ENCODE measurements around the gene ISG20.
A peak's percentile ranks its signal among the peaks of the same experiment; 100 is the strongest.

Gene ISG20

DNA sequence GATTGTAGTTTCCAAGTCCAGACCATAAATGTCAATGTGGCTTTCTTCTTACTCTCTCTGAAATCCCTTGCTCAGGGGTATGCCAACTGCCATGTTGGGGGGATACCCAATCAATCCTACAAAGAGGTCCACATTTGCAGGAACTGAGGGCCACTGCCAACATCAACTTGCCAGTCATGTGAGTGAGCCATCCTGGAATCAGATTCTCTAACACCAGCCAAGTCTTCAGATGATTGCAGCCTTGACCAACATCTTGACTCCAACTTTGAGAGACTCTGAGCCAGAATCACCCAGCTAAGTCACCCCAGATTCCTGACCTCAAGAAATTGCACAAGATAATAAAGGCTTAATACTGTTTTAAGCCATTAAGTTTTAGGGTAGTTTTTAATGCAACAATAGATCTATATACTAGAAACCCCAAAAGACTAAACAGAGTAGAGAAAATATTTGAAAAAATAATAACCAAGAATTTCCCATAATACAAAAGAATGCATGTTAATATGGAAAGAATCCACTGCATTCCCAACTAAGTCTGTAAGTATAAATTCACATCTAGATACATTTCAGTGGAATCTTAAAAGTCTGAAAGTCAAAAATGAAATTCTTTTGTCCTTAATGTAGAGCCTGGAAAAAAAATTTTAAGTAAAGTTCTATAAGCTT lies 22.4 kb downstream of the ISG20 start:
- DNase-seq (ENCODE audit: low spot score) = no peak
- TF ChIP-seq, protein P1, sequence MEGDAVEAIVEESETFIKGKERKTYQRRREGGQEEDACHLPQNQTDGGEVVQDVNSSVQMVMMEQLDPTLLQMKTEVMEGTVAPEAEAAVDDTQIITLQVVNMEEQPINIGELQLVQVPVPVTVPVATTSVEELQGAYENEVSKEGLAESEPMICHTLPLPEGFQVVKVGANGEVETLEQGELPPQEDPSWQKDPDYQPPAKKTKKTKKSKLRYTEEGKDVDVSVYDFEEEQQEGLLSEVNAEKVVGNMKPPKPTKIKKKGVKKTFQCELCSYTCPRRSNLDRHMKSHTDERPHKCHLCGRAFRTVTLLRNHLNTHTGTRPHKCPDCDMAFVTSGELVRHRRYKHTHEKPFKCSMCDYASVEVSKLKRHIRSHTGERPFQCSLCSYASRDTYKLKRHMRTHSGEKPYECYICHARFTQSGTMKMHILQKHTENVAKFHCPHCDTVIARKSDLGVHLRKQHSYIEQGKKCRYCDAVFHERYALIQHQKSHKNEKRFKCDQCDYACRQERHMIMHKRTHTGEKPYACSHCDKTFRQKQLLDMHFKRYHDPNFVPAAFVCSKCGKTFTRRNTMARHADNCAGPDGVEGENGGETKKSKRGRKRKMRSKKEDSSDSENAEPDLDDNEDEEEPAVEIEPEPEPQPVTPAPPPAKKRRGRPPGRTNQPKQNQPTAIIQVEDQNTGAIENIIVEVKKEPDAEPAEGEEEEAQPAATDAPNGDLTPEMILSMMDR (IDR thresholded peaks at IDR 0.05; ENCODE audit: extremely low read depth, missing control alignments) = no peak

DNA sequence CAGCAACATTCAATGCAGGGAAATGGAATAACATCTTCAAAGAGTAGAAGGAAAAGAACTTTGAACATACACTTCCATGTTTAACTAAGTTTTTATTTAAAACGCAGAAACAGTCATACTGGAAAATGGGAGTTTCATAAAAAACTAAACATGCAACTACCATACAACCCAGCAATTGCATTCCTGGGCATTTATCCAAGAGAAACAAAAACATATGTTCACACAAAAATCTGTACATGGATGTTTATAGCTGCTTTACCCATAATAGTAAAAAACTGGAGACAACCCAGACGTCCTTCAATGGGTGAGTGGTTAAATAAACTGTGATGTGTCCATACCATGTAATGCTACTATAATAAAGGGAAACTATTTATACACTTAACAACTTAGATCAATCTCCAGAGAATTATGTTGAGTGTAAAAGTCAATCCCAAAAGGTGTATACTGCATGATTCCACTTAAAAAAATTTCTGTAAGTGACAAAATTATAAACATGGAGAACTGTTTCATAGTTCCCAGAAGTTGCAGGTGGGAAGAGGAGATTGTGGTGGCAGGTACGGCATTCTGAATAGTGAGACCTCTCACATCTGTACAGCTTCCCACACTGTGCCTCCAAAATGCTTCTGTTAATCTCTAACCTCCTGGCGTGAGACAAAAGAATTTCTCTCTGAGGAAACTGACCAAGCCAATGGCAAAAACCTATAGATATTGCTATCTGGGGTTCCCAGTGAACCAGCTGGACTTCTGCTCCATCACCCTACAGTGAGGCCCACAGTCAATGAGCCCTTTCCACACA lies 23.1 kb downstream of the ISG20 start:
- no peak for DNase-seq (ENCODE audit: low spot score)
- TF ChIP-seq, protein P1 (IDR thresholded peaks at IDR 0.05; ENCODE audit: extremely low read depth, missing control alignments) = no peak

DNA sequence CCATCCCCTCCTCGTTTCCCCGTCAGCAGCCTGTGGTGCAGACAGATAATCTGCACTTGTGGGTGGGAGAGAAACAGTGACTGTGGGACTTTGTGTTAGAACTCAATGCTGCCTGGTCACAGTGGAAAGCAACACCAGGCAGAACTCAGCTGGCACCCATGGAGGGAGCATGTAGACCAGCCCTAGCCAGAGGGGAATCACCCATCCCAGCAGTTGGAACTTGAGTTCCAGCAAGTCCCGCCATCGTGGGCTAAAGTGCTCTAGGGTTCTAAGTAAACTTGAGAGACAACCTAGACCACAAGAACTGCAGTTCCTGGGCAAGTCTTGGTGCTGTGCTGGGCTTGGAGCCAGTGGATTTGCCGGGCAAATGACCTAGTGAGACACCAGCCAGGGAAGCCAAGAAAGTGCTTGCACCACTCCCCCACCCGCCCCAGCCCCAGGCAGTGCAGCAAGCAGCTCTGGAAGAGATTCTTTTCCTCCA lies 24.4 kb downstream of the ISG20 start:
- DNase-seq (ENCODE audit: low spot score) = no peak

DNA sequence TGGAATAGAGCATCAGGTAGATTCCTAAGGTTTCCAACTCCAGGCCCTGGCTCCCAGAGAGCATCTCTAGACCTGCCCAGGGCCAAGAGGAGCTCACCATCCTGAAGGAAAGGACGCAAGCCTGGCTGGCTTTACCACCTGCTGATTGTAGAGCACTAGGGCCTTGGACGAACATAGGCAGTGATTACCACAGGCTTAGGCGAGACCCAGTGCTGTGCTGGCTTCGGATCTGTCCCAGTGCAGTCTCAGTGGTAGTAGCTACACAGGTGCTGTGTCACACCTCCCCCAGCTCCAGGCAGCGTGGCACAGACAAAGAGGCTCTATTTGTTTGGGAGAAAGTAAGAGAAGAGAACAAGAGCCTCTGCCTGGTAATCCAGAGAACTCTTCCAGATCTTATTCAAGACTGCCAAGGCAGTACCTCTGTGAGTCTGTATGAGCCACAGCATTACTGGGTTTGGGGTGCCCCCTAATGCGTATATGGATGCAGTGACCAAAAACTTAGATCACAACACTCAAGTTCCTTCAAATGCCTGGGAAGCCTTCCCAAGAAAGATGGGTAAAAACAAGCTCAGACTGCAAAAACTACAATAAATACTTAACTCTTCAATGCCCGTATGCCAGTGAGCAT lies 25.4 kb downstream of the ISG20 start:
- TF ChIP-seq, protein P1 (IDR thresholded peaks at IDR 0.05; ENCODE audit: extremely low read depth, missing control alignments) = peak; percentile 51
- no peak for DNase-seq (ENCODE audit: low spot score)

More for the DNA sequence above, 24.4 kb downstream of the ISG20 start:
- TF ChIP-seq, protein P1 (IDR thresholded peaks at IDR 0.05; ENCODE audit: extremely low read depth, missing control alignments) = no peak

DNA sequence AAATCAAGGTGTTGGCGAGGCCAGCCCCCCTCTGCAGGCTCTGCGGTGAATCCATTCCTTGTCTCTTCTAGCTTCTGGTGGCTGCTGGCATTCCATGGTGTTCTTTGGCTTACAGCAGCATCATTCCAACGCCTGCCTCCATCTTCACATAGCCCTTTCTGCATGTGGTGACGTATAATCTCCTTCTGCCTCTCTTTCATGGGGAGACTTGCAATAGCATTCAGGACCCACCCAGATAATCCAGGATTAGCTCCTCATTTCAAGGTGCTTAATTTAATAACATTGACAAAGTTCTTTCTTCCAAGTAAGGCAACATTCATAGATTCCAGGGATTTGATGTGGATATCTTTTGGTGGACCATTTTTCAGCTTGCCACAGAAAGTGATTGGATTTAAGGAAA lies 35.8 kb downstream of the ISG20 start:
- no peak for DNase-seq (ENCODE audit: low spot score)
- TF ChIP-seq, protein P1 (IDR thresholded peaks at IDR 0.05; ENCODE audit: extremely low read depth, missing control alignments) = no peak

DNA sequence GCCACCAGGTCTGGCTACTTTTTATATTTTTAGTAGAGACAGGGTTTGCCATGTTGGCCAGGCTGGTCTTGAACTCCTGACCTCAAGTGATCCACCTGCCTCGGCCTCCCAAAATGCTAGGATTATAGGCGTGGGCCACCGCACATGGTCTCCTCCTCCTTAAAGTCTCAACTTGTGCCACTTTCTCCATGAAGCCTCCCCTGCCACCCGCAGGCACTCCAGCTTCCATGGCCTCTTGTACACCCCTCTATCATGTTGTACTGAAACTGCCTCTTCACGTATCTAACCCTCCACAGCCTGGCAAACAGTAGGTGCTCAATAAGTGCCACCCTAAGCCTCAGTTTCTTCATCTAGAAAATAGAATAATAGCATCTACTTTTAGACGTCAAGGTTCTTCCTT lies 39.9 kb downstream of the ISG20 start:
- no peak for DNase-seq (ENCODE audit: low spot score)

More for the DNA sequence above, 39.9 kb downstream of the ISG20 start:
- TF ChIP-seq, protein P1 (IDR thresholded peaks at IDR 0.05; ENCODE audit: extremely low read depth, missing control alignments) = no peak
